Mucosa of rectum (tissue), 2 donors: ENCODE results near the gene FYB2.

Source experiments
- H3K27ac ChIP-seq, 2 donors: one replicate each; pipeline ENCODE4 v1.7.0; 2013; ENCODE audit warnings: inconsistent platforms in 2 of 2, low read depth in 2 of 2, low read length in 2 of 2
- H3K27me3 ChIP-seq, 2 donors: one replicate each; pipeline ENCODE4 v1.7.0; 2013; ENCODE audit warnings: low read length in 2 of 2; ENCODE audit not compliant: control insufficient read depth in 2 of 2, insufficient read depth in 2 of 2
- H3K36me3 ChIP-seq, 2 donors: one replicate each; pipeline ENCODE4 v1.7.0; 2013; ENCODE audit warnings: low read length in 2 of 2; ENCODE audit not compliant: control insufficient read depth in 2 of 2, insufficient read depth in 2 of 2
- H3K4me1 ChIP-seq, 2 donors: one replicate each; pipeline ENCODE4 v1.7.0; 2013; ENCODE audit warnings: low read length in 2 of 2, mild to moderate bottlenecking in 1 of 2; ENCODE audit not compliant: control insufficient read depth in 2 of 2, insufficient read depth in 2 of 2
- H3K4me3 ChIP-seq, 2 donors: one replicate each; pipeline ENCODE4 v1.7.0; 2013; ENCODE audit warnings: low read length in 2 of 2
- H3K9ac ChIP-seq, 2 donors: one replicate each; pipeline ENCODE4 v1.7.0; 2013; ENCODE audit warnings: low read length in 2 of 2, low read depth in 1 of 2, mild to moderate bottlenecking in 1 of 2
- H3K9me3 ChIP-seq, 2 donors: one replicate each; pipeline ENCODE4 v1.7.0; 2013; ENCODE audit warnings: low read length in 2 of 2; ENCODE audit not compliant: control insufficient read depth in 2 of 2
- donor health status: healthy.
- donor health status: Normal muscosa, but diverticular disease.

The FYB2 gene

DNA sequence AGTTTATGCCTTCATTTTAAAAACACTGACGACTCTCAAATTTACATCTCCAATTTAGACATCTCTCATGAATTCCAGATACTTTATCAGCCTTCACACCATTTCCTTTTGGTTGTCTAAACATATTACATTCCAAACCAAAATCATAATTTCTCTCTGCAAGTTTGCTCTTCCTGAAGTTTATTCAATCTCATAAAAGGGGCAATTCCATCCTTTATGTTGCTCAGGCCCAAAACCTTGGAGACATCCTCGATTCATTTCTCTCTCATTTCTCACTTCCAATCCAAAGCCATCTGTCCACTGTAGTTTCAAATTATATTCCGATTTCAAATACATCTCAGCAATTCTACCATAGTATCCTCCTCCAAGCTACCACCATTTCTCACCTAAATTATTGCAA, 74.0 kb downstream of the FYB2 start:
- Histone ChIP-seq H3K36me3 (no peaks in the 10 kb centered on the region), H3K4me3 (no peak overlapping the region), H3K9me3 (no peaks in the 10 kb centered on the region), H3K9ac (no peak overlapping the region), H3K27me3 (no peaks in the 10 kb centered on the region), H3K4me1 (no peaks in the 10 kb centered on the region), H3K27ac (no peak overlapping the region)

DNA sequence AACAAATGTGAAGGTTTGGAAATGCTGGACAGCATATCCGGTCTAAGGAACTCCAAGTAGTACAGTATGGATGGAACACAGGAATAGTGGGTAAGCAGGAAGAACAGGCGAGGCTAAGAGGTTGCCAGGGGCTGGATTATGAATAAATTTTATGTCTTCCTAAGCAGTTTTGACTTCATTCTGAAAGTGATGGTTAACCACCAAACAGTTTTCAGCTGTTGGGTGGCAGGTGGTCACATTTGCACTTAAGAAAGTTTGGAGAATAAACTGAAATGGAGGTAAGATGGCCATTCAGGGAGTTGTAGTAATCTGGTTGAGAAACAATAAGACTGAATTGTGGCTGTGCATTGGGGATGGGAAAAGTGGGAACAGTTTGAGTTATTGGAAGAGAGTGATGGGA, 90.2 kb downstream of the FYB2 start:
- H3K4me3 ChIP-seq = no peak overlapping the region
- H3K27me3 ChIP-seq = no peaks in the 10 kb centered on the region
- H3K9ac ChIP-seq = no peak overlapping the region
- H3K36me3 ChIP-seq = no peaks in the 10 kb centered on the region
- no peaks in the 10 kb centered on the region for H3K9me3 ChIP-seq
- H3K27ac ChIP-seq = no peak overlapping the region
- H3K4me1 ChIP-seq = no peaks in the 10 kb centered on the region

DNA sequence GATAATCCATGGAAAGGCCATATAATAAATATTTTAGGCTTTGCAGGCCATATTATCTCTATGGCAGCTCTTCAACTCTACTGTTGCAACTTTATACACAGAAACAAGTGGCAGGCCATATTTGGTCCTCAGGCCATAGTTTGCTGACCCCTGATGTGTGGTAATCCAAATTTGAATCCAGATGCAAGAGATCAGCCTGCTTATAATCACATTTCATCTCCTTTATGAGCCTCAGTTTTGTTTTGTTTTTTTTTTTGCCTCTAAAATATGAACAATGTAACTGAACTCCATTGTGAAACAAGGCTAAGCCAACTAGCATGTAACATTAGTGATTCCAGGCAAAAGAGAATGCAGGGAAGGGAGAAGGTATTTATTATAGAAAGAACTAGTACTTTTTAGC, 92.5 kb downstream of the FYB2 start:
- no peaks in the 10 kb centered on the region for H3K9me3 ChIP-seq
- H3K27ac ChIP-seq = no peak overlapping the region
- no peaks in the 10 kb centered on the region for H3K36me3 ChIP-seq
- no peak overlapping the region for H3K4me3 ChIP-seq
- no peak overlapping the region for H3K9ac ChIP-seq
- no peaks in the 10 kb centered on the region for H3K4me1 ChIP-seq
- H3K27me3 ChIP-seq = no peaks in the 10 kb centered on the region

GRCh38 chr1:56719171-56719570, 100.0 kb downstream of the FYB2 start:
- Histone ChIP-seq H3K4me3 (no peak overlapping the region), H3K36me3 (no peaks in the 10 kb centered on the region), H3K4me1 (no peaks in the 10 kb centered on the region), H3K27me3 (no peaks in the 10 kb centered on the region), H3K9me3 (no peaks in the 10 kb centered on the region), H3K9ac (no peak overlapping the region), H3K27ac (no peak overlapping the region)

GRCh38 chr1:56715156-56715555, 104.0 kb downstream of the FYB2 start:
- no peaks in the 10 kb centered on the region for H3K36me3 ChIP-seq
- H3K9me3 ChIP-seq = no peaks in the 10 kb centered on the region
- H3K9ac ChIP-seq = no peak overlapping the region
- no peak overlapping the region for H3K4me3 ChIP-seq
- H3K27me3 ChIP-seq = no peaks in the 10 kb centered on the region
- H3K27ac ChIP-seq = no peak overlapping the region
- H3K4me1 ChIP-seq = no peaks in the 10 kb centered on the region

GRCh38 chr1:56713112-56713511, 106.1 kb downstream of the FYB2 start:
- Histone ChIP-seq H3K9me3 (no peaks in the 10 kb centered on the region), H3K27ac (no peak overlapping the region), H3K36me3 (no peaks in the 10 kb centered on the region), H3K27me3 (no peaks in the 10 kb centered on the region), H3K4me1 (no peaks in the 10 kb centered on the region), H3K9ac (no peak overlapping the region), H3K4me3 (no peak overlapping the region)

DNA sequence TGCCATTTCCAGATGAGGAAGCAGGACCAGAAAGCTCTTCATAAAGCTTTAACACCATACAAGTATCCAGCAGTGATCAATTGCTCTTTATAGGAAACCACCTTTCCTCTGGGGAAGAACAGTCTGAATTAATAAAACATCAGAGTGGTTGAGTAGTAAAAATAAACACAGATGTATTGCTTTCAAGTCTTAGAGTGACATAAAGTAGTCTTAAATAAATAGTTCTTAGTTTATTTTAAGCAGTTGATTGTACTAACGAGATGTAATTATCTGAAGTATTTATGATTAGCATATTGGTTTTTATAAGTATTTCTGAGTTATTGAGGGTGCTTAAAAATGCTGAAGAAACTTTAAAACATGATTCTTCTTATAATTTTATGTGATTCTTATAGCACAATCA, 107.1 kb downstream of the FYB2 start:
- H3K4me3 ChIP-seq = no peak overlapping the region
- no peaks in the 10 kb centered on the region for H3K9me3 ChIP-seq
- H3K36me3 ChIP-seq = no peaks in the 10 kb centered on the region

DNA sequence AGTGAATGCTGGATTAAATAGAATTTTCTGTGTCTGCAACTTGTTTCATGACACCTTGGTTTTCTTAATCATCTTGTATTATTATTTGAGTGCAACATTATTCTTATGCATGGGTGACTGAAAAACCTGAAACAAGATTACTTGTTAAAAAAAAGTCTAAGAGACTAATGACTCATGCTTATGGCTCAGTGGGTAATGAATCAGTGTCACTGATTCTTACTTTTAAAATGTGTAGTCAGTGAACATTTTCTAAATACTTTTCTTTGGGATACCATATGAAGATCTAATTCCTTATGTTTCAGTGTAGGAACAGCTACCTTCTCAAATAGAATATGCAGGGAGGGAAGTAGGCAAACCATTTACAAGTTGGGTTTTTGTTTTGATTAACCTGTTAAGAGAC, 108.6 kb downstream of the FYB2 start:
- no peak overlapping the region for H3K4me3 ChIP-seq

More for the DNA sequence above, 107.1 kb downstream of the FYB2 start:
- no peak overlapping the region for H3K27ac ChIP-seq
- no peaks in the 10 kb centered on the region for H3K4me1 ChIP-seq
- H3K27me3 ChIP-seq = no peaks in the 10 kb centered on the region
- H3K9ac ChIP-seq = no peak overlapping the region

DNA sequence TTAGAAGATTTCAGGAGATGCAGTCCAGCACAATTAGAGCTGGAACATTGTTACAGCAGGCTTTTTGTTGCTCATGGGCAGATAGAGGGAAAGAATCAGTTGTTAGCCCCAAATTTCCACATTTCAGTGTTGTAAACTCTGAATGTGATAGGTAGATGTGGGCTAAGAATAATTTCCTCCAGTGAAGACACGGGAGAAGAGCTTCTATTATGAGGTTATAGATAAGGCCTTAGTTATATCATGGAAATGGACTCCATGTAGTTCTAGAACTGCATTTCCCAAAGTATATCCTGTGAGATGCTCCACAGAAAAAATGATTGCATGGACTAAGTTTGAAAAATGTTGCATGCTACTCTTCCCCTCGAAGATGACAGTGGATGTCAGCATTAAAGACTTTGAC, 109.2 kb downstream of the FYB2 start:
- H3K27ac ChIP-seq = no peak overlapping the region
- H3K9ac ChIP-seq = no peak overlapping the region
- no peaks in the 10 kb centered on the region for H3K36me3 ChIP-seq
- no peak overlapping the region for H3K4me3 ChIP-seq
- H3K4me1 ChIP-seq = no peaks in the 10 kb centered on the region
- no peaks in the 10 kb centered on the region for H3K9me3 ChIP-seq
- H3K27me3 ChIP-seq = no peaks in the 10 kb centered on the region

More for the DNA sequence above, 108.6 kb downstream of the FYB2 start:
- Histone ChIP-seq H3K27ac (no peak overlapping the region), H3K9me3 (no peaks in the 10 kb centered on the region), H3K36me3 (no peaks in the 10 kb centered on the region), H3K27me3 (no peaks in the 10 kb centered on the region), H3K4me1 (no peaks in the 10 kb centered on the region), H3K9ac (no peak overlapping the region)

DNA sequence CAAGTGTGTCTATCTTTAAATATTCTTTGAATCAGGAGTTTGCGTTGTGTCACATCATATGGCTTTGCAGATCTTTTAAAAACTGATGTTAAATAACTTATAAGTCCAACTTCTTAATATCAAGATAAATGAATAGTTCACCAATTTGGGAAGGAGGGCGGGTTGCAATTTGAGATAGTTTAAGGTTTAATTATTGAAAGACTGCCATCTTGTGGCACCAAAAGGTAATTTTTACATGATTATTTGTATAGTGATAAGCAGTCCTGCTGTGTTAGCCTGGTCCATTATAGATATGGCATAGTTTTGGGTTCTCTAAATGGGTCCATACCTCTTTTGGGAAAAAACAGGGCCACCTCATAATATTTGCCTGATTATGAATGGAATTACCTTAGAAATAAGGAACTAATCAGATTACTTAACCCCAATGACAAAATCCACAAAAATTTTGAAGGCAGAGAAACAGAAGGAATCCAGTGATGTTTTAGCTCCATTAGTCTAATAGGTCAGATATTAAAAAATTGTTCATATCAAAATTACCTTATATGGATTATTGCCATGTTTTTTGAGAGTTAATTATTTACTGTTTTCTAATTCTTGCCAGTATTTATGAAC, 109.8 kb downstream of the FYB2 start:
- no peaks in the 10 kb centered on the region for H3K4me1 ChIP-seq
- no peaks in the 10 kb centered on the region for H3K36me3 ChIP-seq
- no peak overlapping the region for H3K4me3 ChIP-seq
- no peaks in the 10 kb centered on the region for H3K27me3 ChIP-seq
- H3K9ac ChIP-seq = no peak overlapping the region
- no peak overlapping the region for H3K27ac ChIP-seq
- no peaks in the 10 kb centered on the region for H3K9me3 ChIP-seq

DNA sequence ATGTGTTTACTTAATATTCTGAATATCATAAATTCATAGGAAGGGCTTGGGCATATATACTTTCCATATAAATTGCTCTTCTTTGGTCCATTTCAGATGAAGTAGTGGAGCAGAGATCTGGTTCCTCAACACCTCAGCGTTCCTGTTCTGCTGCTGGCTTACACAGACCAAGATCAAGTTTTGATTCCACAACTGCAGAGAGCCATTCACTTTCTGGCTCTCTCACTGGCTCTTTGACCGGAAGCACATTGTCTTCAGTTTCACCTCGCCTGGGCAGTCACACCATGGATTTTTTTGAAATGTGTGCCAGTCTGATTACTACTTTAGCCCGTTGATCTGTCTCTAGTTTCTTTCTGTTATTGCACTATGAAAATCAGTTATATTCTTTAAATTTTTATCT, 111.8 kb downstream of the FYB2 start:
- Histone ChIP-seq H3K4me3 (no peak overlapping the region), H3K4me1 (no peaks in the 10 kb centered on the region), H3K9me3 (no peaks in the 10 kb centered on the region), H3K27me3 (no peaks in the 10 kb centered on the region), H3K9ac (no peak overlapping the region), H3K36me3 (no peaks in the 10 kb centered on the region), H3K27ac (no peak overlapping the region)
